Heart left ventricle (tissue), 13 donors: ENCODE results near the gene SHISA9.
"Not testable (repeated sequence)": the region's sequence is repeated elsewhere in the genome, so short reads cannot be mapped to it uniquely, and the experiment has no call there.

ENCODE experiments used
- POLR2A ChIP-seq, 2 donors: fragments of 450-650 bp; IDR thresholded peaks; one replicate each; pipeline ENCODE4 v1.6.1; 2017; ENCODE audit warnings: antibody characterized with exemption in 2 of 2, mild to moderate bottlenecking in 2 of 2, moderate library complexity in 2 of 2
- TF ChIP-seq, protein P1 (sequence below), 12 donors: fragments of 200-600 bp; sonication (generic) in 4 of 12; IDR thresholded peaks; one replicate each; pipeline versions ENCODE4 v1.5.0 to v1.8.0; 2018 to 2022; ENCODE audit warnings: antibody characterized with exemption in 12 of 12, mild to moderate bottlenecking in 5 of 12
- donor health status: ischemic (EF 13 %, LVEDD 7.1; RV severe dilation, severe dysfunction).
- donor health status: DM: no; HTN: yes; CAD: no.
- donor health status: DM: no; HTN: no; CAD: no.
- donor health status: ischemic (EF 25% LVEDD 6.9; RV normal size, moderate dysfunction).
- donor health status: ischemic (EF 25% LVEDD 5.7; RV mildly dilated, moderate dysfunction).
- donor health status: ischemic (EF 35%, LVEDD 5.7; RV mildly dilated, moderate dysfunction).
- donor health status: nonischemic (EF 11% LVEDD 7.7; RV severe dilation, severe dysfunction).
- donor health status: DM: yes; HTN: yes; CAD: no.
- donor health status: PGD.
- donor health status: ischemic (EF 29% LVEDD 5.4; RV normal size, mild dysfunction).
- donor health status: nonischemic (EF 23%, LVEDD 6.1; RV moderate dilation, normal function).

DNA sequence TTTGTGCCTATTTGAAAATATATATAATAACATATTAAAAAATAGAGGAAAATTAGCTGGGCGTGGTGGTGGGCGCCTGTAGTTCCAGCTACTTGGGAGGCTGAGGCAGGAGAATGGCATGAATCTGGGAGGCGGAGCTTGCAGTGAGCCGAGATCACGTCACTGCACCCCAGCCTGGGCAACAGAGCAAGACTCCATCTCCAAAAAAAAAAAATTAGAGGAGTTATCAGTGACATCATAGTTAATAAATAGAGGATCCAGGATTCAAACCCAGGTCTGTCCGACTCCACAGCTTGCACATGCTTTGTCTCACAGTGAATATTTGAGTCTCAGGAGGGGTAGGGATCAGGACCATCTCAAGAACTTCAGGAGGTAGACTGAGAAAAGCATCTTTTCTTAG, 22.2 kb downstream of the SHISA9 start:
- TF ChIP-seq, protein P1, sequence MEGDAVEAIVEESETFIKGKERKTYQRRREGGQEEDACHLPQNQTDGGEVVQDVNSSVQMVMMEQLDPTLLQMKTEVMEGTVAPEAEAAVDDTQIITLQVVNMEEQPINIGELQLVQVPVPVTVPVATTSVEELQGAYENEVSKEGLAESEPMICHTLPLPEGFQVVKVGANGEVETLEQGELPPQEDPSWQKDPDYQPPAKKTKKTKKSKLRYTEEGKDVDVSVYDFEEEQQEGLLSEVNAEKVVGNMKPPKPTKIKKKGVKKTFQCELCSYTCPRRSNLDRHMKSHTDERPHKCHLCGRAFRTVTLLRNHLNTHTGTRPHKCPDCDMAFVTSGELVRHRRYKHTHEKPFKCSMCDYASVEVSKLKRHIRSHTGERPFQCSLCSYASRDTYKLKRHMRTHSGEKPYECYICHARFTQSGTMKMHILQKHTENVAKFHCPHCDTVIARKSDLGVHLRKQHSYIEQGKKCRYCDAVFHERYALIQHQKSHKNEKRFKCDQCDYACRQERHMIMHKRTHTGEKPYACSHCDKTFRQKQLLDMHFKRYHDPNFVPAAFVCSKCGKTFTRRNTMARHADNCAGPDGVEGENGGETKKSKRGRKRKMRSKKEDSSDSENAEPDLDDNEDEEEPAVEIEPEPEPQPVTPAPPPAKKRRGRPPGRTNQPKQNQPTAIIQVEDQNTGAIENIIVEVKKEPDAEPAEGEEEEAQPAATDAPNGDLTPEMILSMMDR (IDR thresholded peaks at IDR 0.05): not testable (repeated sequence)
- TF ChIP-seq POLR2A (IDR thresholded peaks at IDR 0.05): not testable (repeated sequence)
